LNCAP (cell line): ENCODE data around the gene WTAP.

Source experiments
- TF ChIP-seq, protein P1 (sequence below): fragments of 450-650 bp; IDR thresholded peaks from 2 replicates; pipeline ENCODE4 v1.5.1; 2017; ENCODE audit warnings: mild to moderate bottlenecking

Gene WTAP

DNA sequence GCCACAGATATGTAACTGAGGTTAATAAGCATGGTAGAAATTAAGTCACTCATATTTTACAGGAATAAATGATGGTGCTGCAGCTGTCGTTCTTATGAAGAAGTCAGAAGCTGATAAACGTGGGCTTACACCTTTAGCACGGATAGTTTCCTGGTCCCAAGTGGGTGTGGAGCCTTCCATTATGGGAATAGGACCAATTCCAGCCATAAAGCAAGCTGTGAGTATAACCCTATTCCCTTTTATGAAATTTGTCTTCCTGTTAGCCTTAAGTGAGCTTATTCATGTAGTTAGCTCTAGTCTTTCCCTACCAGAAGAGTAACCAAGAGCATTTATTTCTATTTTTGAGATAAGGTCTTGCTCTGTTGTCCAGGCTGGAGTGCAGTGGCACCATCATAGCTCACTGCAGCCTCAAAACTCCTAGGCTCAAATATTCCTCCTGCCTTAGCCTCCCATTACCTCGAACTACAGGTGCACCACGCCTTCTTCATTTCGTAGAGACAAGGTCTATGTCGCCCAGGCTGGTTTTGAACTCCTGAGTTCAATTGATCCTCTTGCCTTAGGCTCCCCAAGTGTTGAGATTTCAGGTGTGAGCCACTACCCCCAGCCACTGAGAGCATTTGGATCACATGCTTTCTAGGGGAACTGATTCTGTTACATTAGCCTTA lies 50.1 kb downstream of the WTAP start:
- TF ChIP-seq, protein P1, sequence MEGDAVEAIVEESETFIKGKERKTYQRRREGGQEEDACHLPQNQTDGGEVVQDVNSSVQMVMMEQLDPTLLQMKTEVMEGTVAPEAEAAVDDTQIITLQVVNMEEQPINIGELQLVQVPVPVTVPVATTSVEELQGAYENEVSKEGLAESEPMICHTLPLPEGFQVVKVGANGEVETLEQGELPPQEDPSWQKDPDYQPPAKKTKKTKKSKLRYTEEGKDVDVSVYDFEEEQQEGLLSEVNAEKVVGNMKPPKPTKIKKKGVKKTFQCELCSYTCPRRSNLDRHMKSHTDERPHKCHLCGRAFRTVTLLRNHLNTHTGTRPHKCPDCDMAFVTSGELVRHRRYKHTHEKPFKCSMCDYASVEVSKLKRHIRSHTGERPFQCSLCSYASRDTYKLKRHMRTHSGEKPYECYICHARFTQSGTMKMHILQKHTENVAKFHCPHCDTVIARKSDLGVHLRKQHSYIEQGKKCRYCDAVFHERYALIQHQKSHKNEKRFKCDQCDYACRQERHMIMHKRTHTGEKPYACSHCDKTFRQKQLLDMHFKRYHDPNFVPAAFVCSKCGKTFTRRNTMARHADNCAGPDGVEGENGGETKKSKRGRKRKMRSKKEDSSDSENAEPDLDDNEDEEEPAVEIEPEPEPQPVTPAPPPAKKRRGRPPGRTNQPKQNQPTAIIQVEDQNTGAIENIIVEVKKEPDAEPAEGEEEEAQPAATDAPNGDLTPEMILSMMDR = no peak

DNA sequence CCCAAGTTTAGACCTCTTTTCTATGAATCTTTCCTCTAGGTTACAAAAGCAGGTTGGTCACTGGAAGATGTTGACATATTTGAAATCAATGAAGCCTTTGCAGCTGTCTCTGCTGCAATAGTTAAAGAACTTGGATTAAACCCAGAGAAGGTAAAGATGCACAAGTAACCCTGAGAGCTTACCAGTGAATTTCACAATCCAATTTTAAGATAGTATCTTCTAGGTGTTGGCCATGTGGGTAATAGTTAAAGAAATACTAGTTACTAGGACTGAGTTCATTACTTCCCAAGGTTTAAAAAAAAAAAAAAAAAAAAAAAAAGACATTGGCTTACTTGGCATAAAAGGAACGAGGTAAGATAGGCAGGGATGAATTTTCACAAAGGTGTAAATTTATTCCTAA lies 50.8 kb downstream of the WTAP start:
- TF ChIP-seq, protein P1 = no peak

DNA sequence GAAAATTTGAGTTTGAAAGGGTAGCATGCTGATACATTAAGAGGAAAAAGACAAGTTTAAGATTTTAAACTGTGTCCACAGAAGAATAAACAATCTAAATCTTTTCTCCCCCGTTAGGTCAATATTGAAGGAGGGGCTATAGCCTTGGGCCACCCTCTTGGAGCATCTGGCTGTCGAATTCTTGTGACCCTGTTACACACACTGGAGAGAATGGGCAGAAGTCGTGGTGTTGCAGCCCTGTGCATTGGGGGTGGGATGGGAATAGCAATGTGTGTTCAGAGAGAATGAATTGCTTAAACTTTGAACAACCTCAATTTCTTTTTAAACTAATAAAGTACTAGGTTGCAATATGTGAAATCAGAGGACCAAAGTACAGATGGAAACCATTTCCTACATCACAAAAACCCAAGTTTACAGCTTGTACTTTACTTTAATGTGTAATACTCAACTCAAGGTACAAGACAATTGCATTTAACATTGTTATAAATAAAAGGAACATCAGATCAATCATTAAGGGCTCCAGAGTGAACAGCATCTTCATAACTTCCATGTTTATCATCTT lies 51.3 kb downstream of the WTAP start:
- TF ChIP-seq, protein P1 = no peak

DNA sequence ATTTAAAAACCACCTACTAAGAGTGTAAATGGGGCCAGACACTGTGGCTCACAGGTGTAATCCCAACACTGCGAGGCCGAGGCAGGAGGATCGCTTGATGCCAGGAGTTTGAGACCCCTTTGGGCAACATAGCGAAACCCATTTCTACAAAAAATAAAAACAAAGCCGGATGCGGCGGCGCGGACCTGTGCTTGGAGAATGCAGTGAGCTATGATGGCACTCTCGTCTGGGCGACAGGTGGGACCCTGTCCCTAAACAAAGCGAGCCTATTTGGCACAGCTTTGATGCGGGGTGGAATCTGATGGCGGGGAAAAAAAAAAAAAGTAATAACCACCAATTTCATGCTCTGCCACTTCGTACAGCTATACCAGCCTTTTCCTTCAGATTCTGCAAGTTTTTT lies 61.0 kb downstream of the WTAP start:
- TF ChIP-seq, protein P1 = no peak

DNA sequence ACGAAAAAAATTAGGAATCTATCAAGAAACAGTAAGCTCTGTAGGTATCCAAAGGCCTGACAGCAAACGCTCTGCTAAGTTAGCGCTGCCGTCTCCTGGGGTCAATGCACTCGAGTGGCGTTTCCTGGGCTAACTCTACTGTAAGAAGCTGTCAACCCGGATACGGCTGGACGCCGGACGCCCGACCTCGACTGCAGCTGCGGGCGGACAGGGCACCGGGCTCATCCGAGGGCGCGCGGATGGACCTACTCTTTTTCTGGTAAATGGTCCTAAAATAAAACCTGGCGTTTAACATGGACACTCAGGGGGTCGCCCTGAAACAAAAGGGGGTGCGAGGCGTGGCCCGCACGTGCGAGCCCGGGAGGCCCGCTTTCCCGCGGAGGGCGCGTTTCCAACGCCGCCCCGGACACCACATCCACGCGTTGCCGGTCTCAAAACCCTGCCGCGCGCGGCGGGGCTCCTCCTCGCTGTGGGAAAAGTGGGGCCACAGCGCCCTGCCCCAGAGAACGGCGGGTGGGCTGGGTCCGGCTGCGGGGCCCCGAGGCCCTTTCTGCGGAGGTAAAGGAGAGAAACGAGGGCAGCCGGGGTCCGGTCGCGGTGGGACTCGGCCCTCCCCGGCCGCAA lies 61.6 kb downstream of the WTAP start:
- TF ChIP-seq, protein P1 = no peak

DNA sequence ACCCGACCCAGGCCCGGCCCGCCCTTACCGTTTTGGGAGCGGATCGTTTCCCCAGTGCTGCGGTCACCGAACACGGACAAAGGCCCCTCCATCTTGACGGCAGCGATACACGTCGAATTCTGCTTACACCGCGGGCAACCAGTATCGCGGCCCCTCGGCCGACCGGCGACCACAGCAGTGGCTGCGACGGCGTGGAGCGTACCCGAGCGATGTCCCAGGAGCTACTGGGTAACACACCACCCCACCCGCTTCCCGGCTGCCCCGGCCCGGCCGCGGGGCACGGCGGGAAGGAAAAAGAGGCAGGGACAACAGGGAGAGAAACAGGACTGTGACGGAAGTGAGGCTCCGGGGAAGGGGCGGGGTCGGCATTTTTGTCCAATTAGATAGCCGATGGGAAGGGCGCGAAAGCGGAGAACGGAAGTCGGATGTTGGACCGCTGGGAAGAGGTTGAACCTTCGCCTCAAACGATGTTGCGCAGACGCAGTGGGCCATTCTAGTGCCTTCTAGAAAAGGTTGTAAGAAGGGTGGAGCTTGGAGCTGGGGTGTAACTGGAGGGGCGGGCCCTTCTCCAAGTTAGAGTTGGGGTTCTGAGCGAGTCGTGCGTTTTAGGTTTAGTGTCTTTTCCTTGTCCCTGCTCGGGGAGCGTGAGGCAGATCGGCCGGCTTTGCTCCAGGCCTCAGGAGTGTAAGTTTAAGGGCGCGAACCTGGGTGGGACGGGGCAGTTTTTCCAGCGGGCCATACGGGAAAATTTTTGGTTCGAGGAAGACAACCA lies 62.3 kb downstream of the WTAP start, which contains the start of gene TCP1:
Gene TCP1 (minus strand): TSS at position 226 of the 772 bp plus-strand sequence. CDS start 134 bp downstream, at position 92.
- TF ChIP-seq, protein P1 = no peak

DNA sequence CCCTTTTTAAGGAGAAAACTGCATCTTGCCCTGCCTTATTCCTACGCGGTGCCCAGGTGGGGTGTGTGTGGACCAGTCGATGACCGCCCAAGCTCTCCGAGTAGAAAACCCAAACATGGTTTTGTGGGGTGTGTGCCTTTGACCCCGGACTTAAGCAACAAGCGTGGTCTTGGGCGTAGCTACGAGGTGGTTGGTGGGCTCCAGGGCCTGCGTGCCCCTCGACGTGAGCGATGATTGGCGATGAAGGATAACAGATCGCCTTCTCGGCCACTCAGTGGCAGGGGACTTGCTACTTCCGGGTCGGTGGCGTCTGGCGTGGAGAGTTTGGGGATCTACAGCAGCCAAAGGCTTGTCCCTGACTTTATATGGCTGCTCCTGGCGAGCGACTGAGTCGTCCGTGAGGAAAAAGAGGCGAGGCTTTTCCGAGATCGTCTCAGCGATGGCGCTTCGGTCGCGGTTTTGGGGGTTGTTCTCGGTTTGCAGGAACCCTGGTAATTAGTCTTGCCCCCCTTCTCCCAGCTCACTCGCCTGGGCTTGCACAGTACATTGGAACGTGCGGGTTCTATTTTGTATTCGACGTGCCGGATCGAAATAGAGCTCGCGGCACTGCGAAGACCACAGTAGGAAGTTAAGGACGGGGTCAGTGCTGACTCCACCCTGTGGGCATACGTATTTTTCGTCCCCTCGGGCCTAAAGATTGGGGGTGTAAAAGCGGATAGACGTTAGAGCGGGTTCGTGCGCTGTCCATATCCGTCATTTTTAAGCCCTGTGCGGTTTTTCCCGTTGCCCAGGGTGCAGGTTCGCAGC lies 63.0 kb downstream of the WTAP start, which contains the start of gene MRPL18:
Gene MRPL18 (plus strand): TSS at position 319 of the 807 bp plus-strand sequence. CDS start 121 bp downstream, at position 440.
- TF ChIP-seq, protein P1 = no peak
